K562 (cell line): Measurements from ENCODE around the gene C1orf167. TPM values are rescaled to one million over a fixed set of nuclear protein-coding genes. Genes with fewer than 3 reads are reported as not detected.

Experiments
- ATF3 ChIP-seq, 2 experiments: fragments of 450-650 bp in 1 of 2; sonication (generic) in 1 of 2; formaldehyde crosslinking in 1 of 2; IDR thresholded peaks in 1 of 2; conservative IDR thresholded peaks in 1 of 2; 2 replicates each; pipeline versions ENCODE4 v1.6.1 to v1.8.1; 2016 to 2023; ENCODE audit warnings: mild to moderate bottlenecking in 2 of 2, moderate library complexity in 2 of 2, inconsistent platforms in 1 of 2, missing genetic modification reagents in 1 of 2
- ETV1 ChIP-seq: fragments of 450-650 bp; conservative IDR thresholded peaks from 2 replicates; pipeline ENCODE4 v1.6.1; 2016; ENCODE audit warnings: missing genetic modification characterization, control low read depth, low read depth, missing compliant biosample characterization
- FOXP1 ChIP-seq: sonication (generic); formaldehyde crosslinking; IDR thresholded peaks from 2 replicates; pipeline ENCODE4 v1.8.0; 2022; ENCODE audit warnings: mild to moderate bottlenecking, missing genetic modification reagents
- HDAC6 ChIP-seq: IDR thresholded peaks from 2 replicates; pipeline ENCODE4 v1.6.1; 2012; ENCODE audit warnings: low read depth, mild to moderate bottlenecking, control low read depth, inconsistent platforms, low read length, moderate library complexity
- MITF ChIP-seq: IDR thresholded peaks from 2 replicates; pipeline ENCODE4 v1.6.1; 2014; ENCODE audit warnings: antibody characterized with exemption
- NR2C2 ChIP-seq, 2 experiments: fragments of 200-800 bp in 1 of 2; sonication (Bioruptor generic) in 1 of 2; sonication (generic) in 1 of 2; formaldehyde crosslinking in 1 of 2; IDR thresholded peaks; 2 replicates each; pipeline versions ENCODE4 v1.6.1 to v1.8.0; 2016 to 2022; ENCODE audit warnings: mild to moderate bottlenecking in 1 of 2, missing compliant biosample characterization in 1 of 2, missing genetic modification characterization in 1 of 2, missing genetic modification reagents in 1 of 2
- NR4A1 ChIP-seq, 2 experiments: fragments of 250-450 bp in 1 of 2; fragments of 450-650 bp in 1 of 2; sonication (Bioruptor Pico) in 1 of 2; IDR thresholded peaks; 2 replicates each; pipeline versions ENCODE4 v1.4.0 to v1.6.1; 2016 to 2020; ENCODE audit warnings: mild to moderate bottlenecking in 2 of 2, missing compliant biosample characterization in 1 of 2, missing genetic modification characterization in 1 of 2, moderate library complexity in 1 of 2
- POLR2B ChIP-seq: fragments of 450-650 bp; IDR thresholded peaks from 2 replicates; pipeline ENCODE4 v1.6.1; 2018; ENCODE audit warnings: low read depth; ENCODE audit not compliant: partially characterized antibody
- RBFOX2 ChIP-seq: fragments of 200-400 bp; formaldehyde crosslinking; IDR thresholded peaks from 2 replicates; pipeline ENCODE4 v1.6.1; 2017; ENCODE audit warnings: low read depth, mild to moderate bottlenecking, low read length, moderate library complexity
- RBM14 ChIP-seq: fragments of 200-400 bp; formaldehyde crosslinking; IDR thresholded peaks from 2 replicates; pipeline ENCODE4 v1.6.1; 2018; ENCODE audit warnings: low read depth, mild to moderate bottlenecking, low read length, moderate library complexity, borderline replicate concordance; ENCODE audit not compliant: insufficient read depth
- SMARCA5 ChIP-seq: fragments of 450-650 bp; IDR thresholded peaks from 2 replicates; pipeline ENCODE4 v1.6.1; 2016
- SRSF9 ChIP-seq: fragments of 200-400 bp; formaldehyde crosslinking; IDR thresholded peaks from 2 replicates; pipeline ENCODE4 v1.6.1; 2017; ENCODE audit warnings: low read depth, low read length, borderline replicate concordance
- USF1 ChIP-seq: sonication (generic); formaldehyde crosslinking; IDR thresholded peaks from 2 replicates; pipeline ENCODE4 v1.9.0; 2022; ENCODE audit warnings: mild to moderate bottlenecking, missing genetic modification reagents
- ZNF282 ChIP-seq: sonication (generic); formaldehyde crosslinking; IDR thresholded peaks from 2 replicates; pipeline ENCODE4 v1.8.1; 2023; ENCODE audit warnings: missing genetic modification reagents
- polyA plus RNA-seq, 8 experiments: library from polyadenylated mRNA; depleted of rRNA in 4 of 8; stranded (reverse) in 5 of 8; unstranded in 3 of 8; fragments of >200 nt; fragmentation: Nextera tagmentation in 2 of 8; fragmentation: Illumina TruSeq in 1 of 8; extraction: Ambion mirVana in 2 of 8; extraction: Trizol in 1 of 8; gene quantifications; 2 replicates each; pipeline versions ENCODE4 v1.2.1 to v1.2.3, GENCODE V29; 2011 to 2014; ENCODE audit warnings: inconsistent platforms in 1 of 8, missing spikeins in 1 of 8
- total RNA-seq, 7 experiments: library from RNA; depleted of rRNA in 6 of 7; stranded (reverse); fragments of >200 nt in 6 of 7; fragmentation: Illumina TruSeq in 2 of 7; extraction: Trizol in 2 of 7; gene quantifications; 2 replicates each; pipeline versions ENCODE4 v1.2.1 to v1.2.3, GENCODE V29; 2011 to 2021; ENCODE audit warnings: low replicate concordance in 1 of 7
- TF ChIP-seq, protein P1 (sequence below), 3 experiments: IDR thresholded peaks in 2 of 3; conservative IDR thresholded peaks in 1 of 3; 2 replicates each; pipeline ENCODE4 v1.5.1; 2011 to 2012; ENCODE audit warnings: low read length in 3 of 3, mild to moderate bottlenecking in 3 of 3, control low read depth in 2 of 3, improper control_type of control experiment in 1 of 3, inconsistent platforms in 1 of 3, low read depth in 1 of 3, mixed read lengths in 1 of 3, moderate library complexity in 1 of 3; ENCODE audit not compliant: insufficient read depth in 2 of 3
- TF ChIP-seq, protein P2 (sequence below): fragments of 450-650 bp; formaldehyde crosslinking; IDR thresholded peaks from 2 replicates; pipeline ENCODE4 v1.4.0; 2020; ENCODE audit warnings: mild to moderate bottlenecking, moderate library complexity
- TF ChIP-seq, protein P3 (sequence below): fragments of 250-450 bp; sonication (Bioruptor Pico); IDR thresholded peaks from 2 replicates; pipeline ENCODE4 v1.8.0; 2021; ENCODE audit warnings: borderline replicate concordance, mild to moderate bottlenecking, moderate library complexity; ENCODE audit not compliant: poor library complexity, severe bottlenecking

Gene C1orf167
- total and polyA plus RNA-seq, 9 of the 15 experiments (the other 6 are each of a cell fraction or from before 2014, with no cell fraction given): 0.22 to 0.86 (median 0.31) TPM; not detected in 2

GRCh38 chr1:11796036-11796828 is 34.2 kb downstream of the C1orf167 start (continued):
- TF ChIP-seq, protein P1, sequence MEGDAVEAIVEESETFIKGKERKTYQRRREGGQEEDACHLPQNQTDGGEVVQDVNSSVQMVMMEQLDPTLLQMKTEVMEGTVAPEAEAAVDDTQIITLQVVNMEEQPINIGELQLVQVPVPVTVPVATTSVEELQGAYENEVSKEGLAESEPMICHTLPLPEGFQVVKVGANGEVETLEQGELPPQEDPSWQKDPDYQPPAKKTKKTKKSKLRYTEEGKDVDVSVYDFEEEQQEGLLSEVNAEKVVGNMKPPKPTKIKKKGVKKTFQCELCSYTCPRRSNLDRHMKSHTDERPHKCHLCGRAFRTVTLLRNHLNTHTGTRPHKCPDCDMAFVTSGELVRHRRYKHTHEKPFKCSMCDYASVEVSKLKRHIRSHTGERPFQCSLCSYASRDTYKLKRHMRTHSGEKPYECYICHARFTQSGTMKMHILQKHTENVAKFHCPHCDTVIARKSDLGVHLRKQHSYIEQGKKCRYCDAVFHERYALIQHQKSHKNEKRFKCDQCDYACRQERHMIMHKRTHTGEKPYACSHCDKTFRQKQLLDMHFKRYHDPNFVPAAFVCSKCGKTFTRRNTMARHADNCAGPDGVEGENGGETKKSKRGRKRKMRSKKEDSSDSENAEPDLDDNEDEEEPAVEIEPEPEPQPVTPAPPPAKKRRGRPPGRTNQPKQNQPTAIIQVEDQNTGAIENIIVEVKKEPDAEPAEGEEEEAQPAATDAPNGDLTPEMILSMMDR (IDR thresholded peaks at IDR 0.05 in 2 of 3, conservative IDR thresholded peaks at IDR 0.05 in 1 of 3; ENCODE audit: insufficient read depth in 2 of 3, low read depth in 1 of 3, low read length in 3 of 3): no peak
- no peak for TF ChIP-seq NR2C2 (CRISPR knock-in tag; IDR thresholded peaks at IDR 0.05)
- peak; percentile 65 for TF ChIP-seq NR2C2 (tag; IDR thresholded peaks at IDR 0.05)
- peak; percentile 77 for TF ChIP-seq RBFOX2
- TF ChIP-seq USF1 (CRISPR knock-in tag): no peak
- TF ChIP-seq SMARCA5: no peak
- no peak; the same call in 1 of the 2 replicates for TF ChIP-seq ETV1 (tag)
- TF ChIP-seq, protein P2, sequence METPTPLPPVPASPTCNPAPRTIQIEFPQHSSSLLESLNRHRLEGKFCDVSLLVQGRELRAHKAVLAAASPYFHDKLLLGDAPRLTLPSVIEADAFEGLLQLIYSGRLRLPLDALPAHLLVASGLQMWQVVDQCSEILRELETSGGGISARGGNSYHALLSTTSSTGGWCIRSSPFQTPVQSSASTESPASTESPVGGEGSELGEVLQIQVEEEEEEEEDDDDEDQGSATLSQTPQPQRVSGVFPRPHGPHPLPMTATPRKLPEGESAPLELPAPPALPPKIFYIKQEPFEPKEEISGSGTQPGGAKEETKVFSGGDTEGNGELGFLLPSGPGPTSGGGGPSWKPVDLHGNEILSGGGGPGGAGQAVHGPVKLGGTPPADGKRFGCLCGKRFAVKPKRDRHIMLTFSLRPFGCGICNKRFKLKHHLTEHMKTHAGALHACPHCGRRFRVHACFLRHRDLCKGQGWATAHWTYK (CRISPR knock-in tag): peak; percentile 62; the same call in 1 of the 2 replicates
- TF ChIP-seq SRSF9: no peak
- TF ChIP-seq, protein P3, sequence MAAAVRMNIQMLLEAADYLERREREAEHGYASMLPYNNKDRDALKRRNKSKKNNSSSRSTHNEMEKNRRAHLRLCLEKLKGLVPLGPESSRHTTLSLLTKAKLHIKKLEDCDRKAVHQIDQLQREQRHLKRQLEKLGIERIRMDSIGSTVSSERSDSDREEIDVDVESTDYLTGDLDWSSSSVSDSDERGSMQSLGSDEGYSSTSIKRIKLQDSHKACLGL (CRISPR knock-in tag): peak; percentile 4
- TF ChIP-seq FOXP1 (CRISPR knock-in tag): peak; percentile 62; the same call in 1 of the 2 replicates
- TF ChIP-seq ZNF282 (CRISPR knock-in tag): no peak
- TF ChIP-seq ATF3 (IDR thresholded peaks at IDR 0.05): no peak
- TF ChIP-seq ATF3 (CRISPR knock-in tag; conservative IDR thresholded peaks at IDR 0.05): 0 out of 2 replicates have a peak, but pooled peaks have one; percentile 27
- TF ChIP-seq MITF: no peak
- TF ChIP-seq NR4A1 (CRISPR knock-in tag; IDR thresholded peaks at IDR 0.05): no peak
- TF ChIP-seq NR4A1 (tag; IDR thresholded peaks at IDR 0.05): 0 out of 2 replicates have a peak, but pooled peaks have one; percentile 14
- no peak for TF ChIP-seq RBM14
- peak; percentile 78 for TF ChIP-seq POLR2B
- TF ChIP-seq HDAC6: no peak
